SK-N-SH treated with all-trans-retinoic acid at 6 μM for 48 hours (cell line): ENCODE results near the gene FAM120A.

Source experiments
- ATAC-seq: fragments of 200-7000 bp; cut with Tn5 transposase; 3 replicates; pipeline ENCODE4 v1.9.1; 2020; ENCODE audit warnings: mild to moderate bottlenecking, moderate library complexity
- ARNTL ChIP-seq: fragments of 450-650 bp; formaldehyde crosslinking; IDR thresholded peaks from 2 replicates; pipeline ENCODE4 v1.5.0; 2020; ENCODE audit warnings: low read depth, mild to moderate bottlenecking, moderate library complexity, borderline replicate concordance
- BACH2 ChIP-seq: fragments of 250-450 bp; sonication (Bioruptor Pico); IDR thresholded peaks from 2 replicates; pipeline ENCODE4 v1.9.0; 2021; ENCODE audit warnings: mild to moderate bottlenecking, borderline replicate concordance
- CREB5 ChIP-seq: fragments of 250-450 bp; sonication (Bioruptor Pico); IDR thresholded peaks from 2 replicates; pipeline ENCODE4 v1.5.1; 2020; ENCODE audit warnings: low read depth, mild to moderate bottlenecking, moderate library complexity
- CSDC2 ChIP-seq: fragments of 250-450 bp; sonication (Bioruptor Pico); IDR thresholded peaks from 2 replicates; pipeline ENCODE4 v1.5.0; 2020; ENCODE audit warnings: mild to moderate bottlenecking, moderate library complexity
- ESRRG ChIP-seq: fragments of 250-450 bp; sonication (Bioruptor Pico); IDR thresholded peaks from 2 replicates; pipeline ENCODE4 v1.6.1; 2021; ENCODE audit warnings: mild to moderate bottlenecking
- GLIS3 ChIP-seq: fragments of 250-450 bp; sonication (Bioruptor Pico); IDR thresholded peaks from 2 replicates; pipeline ENCODE4 v1.5.0; 2020; ENCODE audit warnings: mild to moderate bottlenecking, moderate library complexity
- ISL1 ChIP-seq: fragments of 250-450 bp; sonication (Bioruptor Pico); IDR thresholded peaks from 2 replicates; pipeline ENCODE4 v2.1.2; 2022; ENCODE audit warnings: mild to moderate bottlenecking, moderate library complexity
- OSR1 ChIP-seq: fragments of 250-450 bp; sonication (Bioruptor Pico); IDR thresholded peaks from 2 replicates; pipeline ENCODE4 v1.8.0; 2022; ENCODE audit warnings: moderate library complexity, mild to moderate bottlenecking, inconsistent platforms
- PPARA ChIP-seq: fragments of 250-450 bp; sonication (Bioruptor Pico); IDR thresholded peaks from 2 replicates; pipeline ENCODE4 v1.5.0; 2020; ENCODE audit warnings: mild to moderate bottlenecking, borderline replicate concordance
- SNAI2 ChIP-seq: fragments of 250-450 bp; sonication (Bioruptor Pico); IDR thresholded peaks from 2 replicates; pipeline ENCODE4 v1.5.0; 2020; ENCODE audit warnings: mild to moderate bottlenecking, moderate library complexity
- TCF4 ChIP-seq: fragments of 250-450 bp; sonication (Bioruptor Pico); IDR thresholded peaks from 2 replicates; pipeline ENCODE4 v1.8.0; 2021; ENCODE audit warnings: mild to moderate bottlenecking, moderate library complexity, borderline replicate concordance
- TOX ChIP-seq: fragments of 250-450 bp; sonication (Bioruptor Pico); IDR thresholded peaks from 2 replicates; pipeline ENCODE4 v1.8.0; 2021; ENCODE audit warnings: mild to moderate bottlenecking, moderate library complexity, borderline replicate concordance
- ZC3H10 ChIP-seq: fragments of 250-450 bp; sonication (Bioruptor Pico); IDR thresholded peaks from 2 replicates; pipeline ENCODE4 v1.5.1; 2021; ENCODE audit warnings: mild to moderate bottlenecking, moderate library complexity
- ZFP3 ChIP-seq: fragments of 250-450 bp; sonication (Bioruptor Pico); IDR thresholded peaks from 2 replicates; pipeline ENCODE4 v1.5.0; 2020; ENCODE audit warnings: mild to moderate bottlenecking, moderate library complexity
- ZFP30 ChIP-seq: fragments of 450-650 bp; formaldehyde crosslinking; IDR thresholded peaks from 2 replicates; pipeline ENCODE4 v1.5.0; 2022; ENCODE audit warnings: mild to moderate bottlenecking, moderate library complexity
- ZNF565 ChIP-seq: fragments of 450-650 bp; formaldehyde crosslinking; conservative IDR thresholded peaks from 2 replicates; pipeline ENCODE4 v1.5.0; 2020; ENCODE audit warnings: low read depth, mild to moderate bottlenecking, moderate library complexity
- ZNF70 ChIP-seq: fragments of 450-650 bp; formaldehyde crosslinking; IDR thresholded peaks from 2 replicates; pipeline ENCODE4 v1.5.0; 2020; ENCODE audit warnings: mild to moderate bottlenecking, moderate library complexity
- ZNF8 ChIP-seq: fragments of 450-650 bp; formaldehyde crosslinking; IDR thresholded peaks from 2 replicates; pipeline ENCODE4 v1.5.0; 2020; ENCODE audit warnings: mild to moderate bottlenecking, moderate library complexity
- TF ChIP-seq, protein P1 (sequence below): fragments of 250-450 bp; sonication (Bioruptor Pico); IDR thresholded peaks from 2 replicates; pipeline ENCODE4 v1.5.0; 2020; ENCODE audit warnings: mild to moderate bottlenecking, moderate library complexity
- TF ChIP-seq, protein P2 (sequence below): fragments of 250-450 bp; sonication (Bioruptor Pico); IDR thresholded peaks from 2 replicates; pipeline ENCODE4 v1.5.1; 2021; ENCODE audit warnings: mild to moderate bottlenecking, moderate library complexity
- TF ChIP-seq, protein P3 (sequence below): fragments of 250-450 bp; sonication (Bioruptor Pico); IDR thresholded peaks from 2 replicates; pipeline ENCODE4 v1.8.0; 2021; ENCODE audit warnings: low read depth, mild to moderate bottlenecking, moderate library complexity, borderline replicate concordance

The FAM120A gene

DNA sequence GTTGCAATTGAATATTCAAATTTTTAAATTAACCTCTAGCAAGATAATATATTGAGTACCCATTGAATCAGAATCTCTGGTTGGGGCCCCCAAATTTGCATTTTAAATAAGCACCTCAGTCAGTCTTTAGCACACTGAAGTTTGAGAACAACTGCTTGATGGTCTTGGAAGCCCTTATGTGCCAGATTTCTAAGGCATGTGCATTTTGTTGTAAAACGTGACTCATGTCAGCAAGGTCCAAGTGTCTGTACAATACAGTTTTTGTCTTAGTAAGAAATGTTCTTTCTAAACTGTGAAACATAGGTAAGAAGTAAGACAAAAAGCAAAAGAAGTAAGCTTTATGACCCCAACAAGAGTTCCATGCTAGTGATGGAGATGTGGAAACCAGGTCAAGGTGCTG, 65.8 kb downstream of the FAM120A start:
- no peak for TF ChIP-seq OSR1 (CRISPR knock-in tag)
- TF ChIP-seq ZC3H10 = no peak
- no peak for TF ChIP-seq ZNF8 (CRISPR knock-in tag)
- no peak for TF ChIP-seq SNAI2 (CRISPR knock-in tag)
- no peak for TF ChIP-seq ESRRG (CRISPR knock-in tag)
- TF ChIP-seq PPARA (CRISPR knock-in tag) = no peak
- no peak for TF ChIP-seq ZFP3 (CRISPR knock-in tag)
- ATAC-seq = no peak

- TF ChIP-seq, protein P1, sequence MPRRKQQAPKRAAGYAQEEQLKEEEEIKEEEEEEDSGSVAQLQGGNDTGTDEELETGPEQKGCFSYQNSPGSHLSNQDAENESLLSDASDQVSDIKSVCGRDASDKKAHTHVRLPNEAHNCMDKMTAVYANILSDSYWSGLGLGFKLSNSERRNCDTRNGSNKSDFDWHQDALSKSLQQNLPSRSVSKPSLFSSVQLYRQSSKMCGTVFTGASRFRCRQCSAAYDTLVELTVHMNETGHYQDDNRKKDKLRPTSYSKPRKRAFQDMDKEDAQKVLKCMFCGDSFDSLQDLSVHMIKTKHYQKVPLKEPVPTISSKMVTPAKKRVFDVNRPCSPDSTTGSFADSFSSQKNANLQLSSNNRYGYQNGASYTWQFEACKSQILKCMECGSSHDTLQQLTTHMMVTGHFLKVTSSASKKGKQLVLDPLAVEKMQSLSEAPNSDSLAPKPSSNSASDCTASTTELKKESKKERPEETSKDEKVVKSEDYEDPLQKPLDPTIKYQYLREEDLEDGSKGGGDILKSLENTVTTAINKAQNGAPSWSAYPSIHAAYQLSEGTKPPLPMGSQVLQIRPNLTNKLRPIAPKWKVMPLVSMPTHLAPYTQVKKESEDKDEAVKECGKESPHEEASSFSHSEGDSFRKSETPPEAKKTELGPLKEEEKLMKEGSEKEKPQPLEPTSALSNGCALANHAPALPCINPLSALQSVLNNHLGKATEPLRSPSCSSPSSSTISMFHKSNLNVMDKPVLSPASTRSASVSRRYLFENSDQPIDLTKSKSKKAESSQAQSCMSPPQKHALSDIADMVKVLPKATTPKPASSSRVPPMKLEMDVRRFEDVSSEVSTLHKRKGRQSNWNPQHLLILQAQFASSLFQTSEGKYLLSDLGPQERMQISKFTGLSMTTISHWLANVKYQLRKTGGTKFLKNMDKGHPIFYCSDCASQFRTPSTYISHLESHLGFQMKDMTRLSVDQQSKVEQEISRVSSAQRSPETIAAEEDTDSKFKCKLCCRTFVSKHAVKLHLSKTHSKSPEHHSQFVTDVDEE = no peak
- no peak for TF ChIP-seq ZFP3 (CRISPR knock-in tag)
- no peak for TF ChIP-seq ZNF8 (CRISPR knock-in tag)
- no peak for TF ChIP-seq OSR1 (CRISPR knock-in tag)
- TF ChIP-seq ESRRG (CRISPR knock-in tag) = no peak
- no peak for TF ChIP-seq ZNF70 (CRISPR knock-in tag)
- no peak for TF ChIP-seq ARNTL (CRISPR knock-in tag)
- TF ChIP-seq, protein P2, sequence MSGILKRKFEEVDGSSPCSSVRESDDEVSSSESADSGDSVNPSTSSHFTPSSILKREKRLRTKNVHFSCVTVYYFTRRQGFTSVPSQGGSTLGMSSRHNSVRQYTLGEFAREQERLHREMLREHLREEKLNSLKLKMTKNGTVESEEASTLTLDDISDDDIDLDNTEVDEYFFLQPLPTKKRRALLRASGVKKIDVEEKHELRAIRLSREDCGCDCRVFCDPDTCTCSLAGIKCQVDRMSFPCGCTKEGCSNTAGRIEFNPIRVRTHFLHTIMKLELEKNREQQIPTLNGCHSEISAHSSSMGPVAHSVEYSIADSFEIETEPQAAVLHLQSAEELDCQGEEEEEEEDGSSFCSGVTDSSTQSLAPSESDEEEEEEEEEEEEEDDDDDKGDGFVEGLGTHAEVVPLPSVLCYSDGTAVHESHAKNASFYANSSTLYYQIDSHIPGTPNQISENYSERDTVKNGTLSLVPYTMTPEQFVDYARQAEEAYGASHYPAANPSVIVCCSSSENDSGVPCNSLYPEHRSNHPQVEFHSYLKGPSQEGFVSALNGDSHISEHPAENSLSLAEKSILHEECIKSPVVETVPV (CRISPR knock-in tag) = no peak
- TF ChIP-seq BACH2 (CRISPR knock-in tag) = no peak
- no peak for TF ChIP-seq ZNF565 (CRISPR knock-in tag)
- TF ChIP-seq ZC3H10 = no peak
Observed at GRCh38 chr9:93520523-93520922, 69.0 kb downstream of the FAM120A start.

DNA sequence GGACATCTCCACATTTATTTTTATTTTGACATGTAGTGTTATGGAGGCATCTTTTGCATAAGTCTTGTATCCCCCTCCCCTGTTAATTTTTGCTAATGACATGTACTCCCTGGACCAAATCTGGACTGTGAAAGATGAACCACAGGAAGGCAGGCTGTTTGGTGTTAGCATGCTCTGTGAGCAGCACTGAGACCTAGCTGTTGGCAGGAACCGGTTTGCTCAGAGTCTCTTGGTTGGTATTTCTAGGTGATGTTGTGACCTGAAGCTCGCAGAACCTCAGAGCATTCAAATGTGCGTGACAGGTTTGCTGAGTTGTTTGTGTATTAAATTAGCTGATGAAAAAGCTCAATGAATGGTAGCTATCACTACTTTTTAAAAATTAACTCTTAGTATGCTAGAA, 71.3 kb downstream of the FAM120A start:
- ATAC-seq = no peak
- TF ChIP-seq ZNF8 (CRISPR knock-in tag) (no peak), BACH2 (CRISPR knock-in tag) (no peak), ISL1 (CRISPR knock-in tag) (no peak), TOX (no peak), GLIS3 (no peak), ZC3H10 (no peak), CREB5 (no peak), ZFP3 (CRISPR knock-in tag) (no peak), OSR1 (CRISPR knock-in tag) (no peak), CSDC2 (CRISPR knock-in tag) (no peak), ZFP30 (CRISPR knock-in tag) (no peak), ESRRG (CRISPR knock-in tag) (no peak), PPARA (CRISPR knock-in tag) (no peak), SNAI2 (CRISPR knock-in tag) (no peak), ZNF70 (CRISPR knock-in tag) (no peak), TCF4 (CRISPR knock-in tag) (no peak)
- TF ChIP-seq, protein P2 (CRISPR knock-in tag) = no peak
- TF ChIP-seq, protein P3, sequence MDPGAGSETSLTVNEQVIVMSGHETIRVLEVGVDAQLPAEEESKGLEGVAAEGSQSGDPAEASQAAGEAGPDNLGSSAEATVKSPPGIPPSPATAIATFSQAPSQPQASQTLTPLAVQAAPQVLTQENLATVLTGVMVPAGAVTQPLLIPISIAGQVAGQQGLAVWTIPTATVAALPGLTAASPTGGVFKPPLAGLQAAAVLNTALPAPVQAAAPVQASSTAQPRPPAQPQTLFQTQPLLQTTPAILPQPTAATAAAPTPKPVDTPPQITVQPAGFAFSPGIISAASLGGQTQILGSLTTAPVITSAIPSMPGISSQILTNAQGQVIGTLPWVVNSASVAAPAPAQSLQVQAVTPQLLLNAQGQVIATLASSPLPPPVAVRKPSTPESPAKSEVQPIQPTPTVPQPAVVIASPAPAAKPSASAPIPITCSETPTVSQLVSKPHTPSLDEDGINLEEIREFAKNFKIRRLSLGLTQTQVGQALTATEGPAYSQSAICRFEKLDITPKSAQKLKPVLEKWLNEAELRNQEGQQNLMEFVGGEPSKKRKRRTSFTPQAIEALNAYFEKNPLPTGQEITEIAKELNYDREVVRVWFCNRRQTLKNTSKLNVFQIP (CRISPR knock-in tag) = no peak

More at GRCh38 chr9:93520523-93520922, 69.0 kb downstream of the FAM120A start:
- peak; percentile 42; the same call in 2 of the 3 replicates for ATAC-seq
